PC-3 (cell line): ENCODE data around the gene FILIP1L. TPM values are rescaled to one million over a fixed set of nuclear protein-coding genes. Genes with fewer than 3 reads are reported as not detected.
A peak's percentile ranks its signal among the peaks of the same experiment; 100 is the strongest.

Experiments
- ATAC-seq: fragments of 200-7000 bp; cut with Tn5 transposase; 2 replicates; pipeline ENCODE4 v1.9.1; 2020; ENCODE audit warnings: mild to moderate bottlenecking, moderate library complexity
- BruUV-seq: library from RNA; stranded (reverse); fragments of 400-500 nt; replicated peaks from 2 replicates; lab custom pipeline; 2021; lab: Mats Ljungman, UMichigan
- CTCF ChIA-PET: fragments of 300-600 bp; sonication (Branson Sonifier 250); formaldehyde crosslinking; loops from one replicate; lab custom pipeline; 2022; ENCODE audit warnings: antibody characterized with exemption; lab: Charles Lee
- POLR2A ChIA-PET: fragments of 300-600 bp; sonication (Branson Sonifier 250); formaldehyde crosslinking; loops from one replicate; lab custom pipeline; 2022; ENCODE audit warnings: antibody characterized with exemption; ENCODE audit not compliant: unreplicated experiment; lab: Charles Lee
- DNase-seq: peaks from one replicate; pipeline ENCODE4 v3.0.0-alpha.2; 2015
- H2AFZ ChIP-seq: fragments of 300-600 bp; sonication (generic); 2 replicates; pipeline ENCODE4 v1.6.0; 2016; ENCODE audit warnings: antibody characterized with exemption, low read length
- H3F3A ChIP-seq: fragments of 300-600 bp; sonication (generic); one replicate; pipeline ENCODE4 v1.6.0; 2017; ENCODE audit warnings: antibody characterized with exemption, low read length, control low read depth, mild to moderate bottlenecking; ENCODE audit not compliant: unreplicated experiment
- H3K27ac ChIP-seq: fragments of 300-600 bp; sonication (generic); 2 replicates; pipeline ENCODE4 v1.5.1; 2016; ENCODE audit warnings: mild to moderate bottlenecking, low read length
- H3K27me3 ChIP-seq: fragments of 300-600 bp; sonication (generic); 2 replicates; pipeline ENCODE4 v1.6.1; 2016; ENCODE audit warnings: low read length, mixed read lengths
- H3K36me3 ChIP-seq: fragments of 300-600 bp; sonication (generic); 2 replicates; pipeline ENCODE4 v1.6.1; 2016; ENCODE audit warnings: low read depth, mixed run types, low read length, mixed read lengths
- H3K4me1 ChIP-seq: fragments of 300-600 bp; sonication (generic); 2 replicates; pipeline ENCODE4 v1.5.1; 2016; ENCODE audit warnings: low read length; ENCODE audit not compliant: insufficient read depth
- H3K4me2 ChIP-seq: fragments of 300-600 bp; sonication (generic); 2 replicates; pipeline ENCODE4 v1.6.0; 2016; ENCODE audit warnings: low read length
- H3K4me3 ChIP-seq: fragments of 300-600 bp; sonication (generic); 2 replicates; pipeline ENCODE4 v1.5.1; 2016; ENCODE audit warnings: mild to moderate bottlenecking, low read length, mixed read lengths
- H3K79me2 ChIP-seq: fragments of 300-600 bp; sonication (generic); 2 replicates; pipeline ENCODE4 v1.6.1; 2017; ENCODE audit warnings: low read length, mixed read lengths
- H3K9ac ChIP-seq: fragments of 300-600 bp; sonication (generic); 2 replicates; pipeline ENCODE4 v1.6.0; 2016; ENCODE audit warnings: mild to moderate bottlenecking, low read length
- H3K9me2 ChIP-seq: fragments of 300-600 bp; sonication (generic); replicated peaks from 2 replicates; pipeline ENCODE4 v1.6.1; 2016; ENCODE audit warnings: mixed run types, low read length, mixed read lengths
- H3K9me3 ChIP-seq: fragments of 300-600 bp; sonication (generic); 2 replicates; pipeline ENCODE4 v1.6.1; 2016; ENCODE audit warnings: low read length, mixed read lengths
- H4K20me1 ChIP-seq: fragments of 300-600 bp; sonication (generic); 2 replicates; pipeline ENCODE4 v1.6.1; 2016; ENCODE audit warnings: low read length, mixed read lengths
- CTCF ChIP-seq: fragments of 300-600 bp; sonication (generic); conservative IDR thresholded peaks from 2 replicates; pipeline ENCODE4 v1.5.1; 2017; ENCODE audit warnings: antibody characterized with exemption, low read depth, mild to moderate bottlenecking, low read length
- EZH2 ChIP-seq: fragments of 300-600 bp; sonication (generic); IDR thresholded peaks from one replicate; pipeline ENCODE4 v1.6.1; 2017; ENCODE audit warnings: antibody characterized with exemption, mild to moderate bottlenecking, low read length; ENCODE audit not compliant: unreplicated experiment
- EZH2phosphoT487 ChIP-seq: fragments of 300-600 bp; sonication (generic); IDR thresholded peaks from 2 replicates; pipeline ENCODE4 v1.6.1; 2018; ENCODE audit warnings: mild to moderate bottlenecking, antibody characterized with exemption, low read length, borderline replicate concordance
- intact Hi-C: fragments of 100-400 bp; cut with micrococcal nuclease; formaldehyde crosslinking; loops from 2 replicates; pipeline ENCODE4 v1.9.0; 2023
- total RNA-seq: library from RNA; depleted of rRNA; stranded (reverse); fragments of >200 nt; gene quantifications from 2 replicates; pipeline ENCODE4 v1.2.3, GENCODE V29; 2014

The FILIP1L gene
- total RNA-seq, 1 experiment from 2014 or later: not detected

DNA sequence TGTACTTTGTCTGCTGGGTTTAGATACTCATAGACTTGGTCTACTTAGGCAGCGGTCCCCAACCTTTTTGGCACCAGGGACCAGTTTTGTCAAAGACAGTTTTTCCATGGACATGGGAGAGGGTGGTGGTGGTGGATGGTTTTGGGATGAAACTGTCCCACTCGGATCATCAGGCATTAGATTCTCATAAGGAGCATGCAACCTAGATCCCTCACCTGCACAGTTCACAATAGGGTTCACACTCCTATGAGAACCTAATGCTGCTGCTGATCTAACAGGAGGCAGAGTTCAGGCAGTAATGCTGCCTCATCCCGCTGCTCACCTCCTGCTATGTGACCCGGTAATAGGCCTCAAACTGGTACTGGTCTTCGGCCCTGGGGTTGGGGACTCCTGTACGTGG lies 251.3 kb downstream of the FILIP1L start:
- no peak overlapping the region for H3K4me3 ChIP-seq
- no peaks in the 10 kb centered on the region for H3F3A ChIP-seq
- H3K27me3 ChIP-seq: no peaks in the 10 kb centered on the region
- H4K20me1 ChIP-seq: no peaks in the 10 kb centered on the region; the same call in 1 of the 2 replicates
- no peaks in the 10 kb centered on the region for H3K9me2 ChIP-seq
- TF ChIP-seq CTCF: no peak
- no peak for TF ChIP-seq EZH2phosphoT487
- TF ChIP-seq EZH2: no peak
- H3K27ac ChIP-seq: peak overlapping the region; percentile 45
- peaks cover 69% of the 10 kb centered on the region for H3K4me1 ChIP-seq
- DNase-seq (no peak), ATAC-seq (no peak)
- no TSS peak for BruUV-seq
- H3K79me2 ChIP-seq: peaks cover 67% of the 10 kb centered on the region
- intact Hi-C loops: no loop called here
- ChIA-PET CTCF (interaction anchor here (1.7 kb wide), 1 partner anchor 20 kb away, joined by 5 read pairs; no protein-coding TSS in a partner anchor), POLR2A (no interaction called here)
- H3K36me3 ChIP-seq: no peaks in the 10 kb centered on the region
- no peak overlapping the region for H3K9ac ChIP-seq
- no peak overlapping the region for H2AFZ ChIP-seq
- H3K9me3 ChIP-seq: no peaks in the 10 kb centered on the region
- peak overlapping the region; percentile 12 for H3K4me2 ChIP-seq

DNA sequence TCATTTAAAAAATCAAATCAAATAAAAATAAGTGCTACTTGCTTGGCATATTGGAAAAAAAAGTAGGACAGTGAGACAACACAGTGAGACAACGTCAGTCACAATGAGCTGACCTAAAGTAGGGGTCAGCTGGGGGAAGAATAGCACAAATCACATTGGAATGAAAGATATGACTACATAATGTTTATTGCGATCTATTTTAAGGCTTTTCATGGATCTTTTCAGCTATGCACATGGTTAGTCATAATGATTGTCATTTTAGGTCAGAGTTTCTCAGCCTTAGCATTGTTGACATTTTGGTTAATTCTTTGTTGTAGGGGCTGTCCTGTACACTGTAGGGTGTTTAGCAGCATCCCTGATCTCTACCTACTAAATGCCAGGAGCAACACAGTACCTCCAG lies 252.1 kb downstream of the FILIP1L start:
- Histone ChIP-seq H3K36me3 (no peaks in the 10 kb centered on the region), H3K4me2 (peak overlapping the region; percentile 28), H2AFZ (no peak overlapping the region), H3K79me2 (peaks cover 66% of the 10 kb centered on the region), H3K27ac (peak overlapping the region; percentile 45), H3K4me1 (peaks cover 69% of the 10 kb centered on the region), H3F3A (no peaks in the 10 kb centered on the region), H3K4me3 (no peak overlapping the region), H3K9me3 (no peaks in the 10 kb centered on the region), H3K9me2 (no peaks in the 10 kb centered on the region), H3K27me3 (no peaks in the 10 kb centered on the region), H3K9ac (no peak overlapping the region), H4K20me1 (no peaks in the 10 kb centered on the region; the same call in 1 of the 2 replicates)
- ATAC-seq: peak; percentile 81
- POLR2A ChIA-PET: interaction anchor here (0.6 to 0.7 kb wide), 5 partner anchors 8 to 1131 kb away, joined by 3 to 8 read pairs (median 4); no protein-coding TSS in a partner anchor
- no peak for TF ChIP-seq EZH2phosphoT487
- no peak for TF ChIP-seq EZH2
- TF ChIP-seq CTCF: no peak
- intact Hi-C loops: no loop called here
- CTCF ChIA-PET: interaction anchor here (0.5 to 1.7 kb wide), 3 partner anchors 19 to 392 kb away, joined by 3 to 7 read pairs (median 5); no protein-coding TSS in a partner anchor
- peak; percentile 92 for DNase-seq
- BruUV-seq: no TSS peak

DNA sequence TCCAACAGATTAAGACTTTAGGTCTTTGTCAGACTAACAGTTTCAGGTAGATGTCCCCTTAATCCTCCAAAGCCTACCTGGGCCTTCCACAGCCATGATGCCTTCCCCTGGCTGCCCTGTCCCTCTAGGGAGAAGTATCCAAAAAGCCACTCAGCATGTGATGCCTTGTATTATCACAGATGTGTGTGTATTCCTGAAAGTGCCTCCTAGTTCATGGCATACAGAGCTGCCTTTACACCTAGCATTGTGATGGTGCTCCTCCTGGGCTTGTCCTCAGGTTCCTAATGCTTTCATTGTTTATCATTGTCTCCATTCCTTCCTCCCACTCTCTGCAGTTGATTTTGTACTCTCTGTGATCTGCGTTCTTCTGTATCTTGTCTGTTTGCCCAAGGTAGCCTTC lies 253.1 kb downstream of the FILIP1L start:
- H3K79me2 ChIP-seq: peaks cover 66% of the 10 kb centered on the region
- 0 out of 2 replicates have a peak overlapping the region, but pooled peaks have one; percentile 28 for H3K4me2 ChIP-seq
- H3K9me3 ChIP-seq: no peaks in the 10 kb centered on the region
- no peak for TF ChIP-seq EZH2phosphoT487
- TF ChIP-seq CTCF: no peak
- no peak for TF ChIP-seq EZH2
- H3K27me3 ChIP-seq: no peaks in the 10 kb centered on the region
- DNase-seq (no peak), ATAC-seq (no peak)
- H3K4me1 ChIP-seq: peaks cover 61% of the 10 kb centered on the region
- no peak overlapping the region for H3K9ac ChIP-seq
- H4K20me1 ChIP-seq: no peaks in the 10 kb centered on the region
- H3K9me2 ChIP-seq: no peaks in the 10 kb centered on the region
- H2AFZ ChIP-seq: no peak overlapping the region
- ChIA-PET POLR2A (no interaction called here), CTCF (no interaction called here)
- H3F3A ChIP-seq: no peaks in the 10 kb centered on the region
- BruUV-seq: no TSS peak
- intact Hi-C loops: no loop called here
- no peak overlapping the region for H3K4me3 ChIP-seq
- no peaks in the 10 kb centered on the region for H3K36me3 ChIP-seq
- no peak overlapping the region for H3K27ac ChIP-seq
